DMS153 treated with DMSO at 0.1 percent for 48 hours (cell line): ENCODE results near the gene CBY1.

Source experiments
- DNase-seq: peaks from one replicate; lab custom pipeline; 2025; ENCODE audit not compliant: unreplicated experiment; lab: John Stamatoyannopoulos, UW

The CBY1 gene

GRCh38 chr22:38720350-38720749 is 63.9 kb downstream of the CBY1 start:
- DNase-seq, result no peak

GRCh38 chr22:38721551-38721950 is 65.1 kb downstream of the CBY1 start:
- DNase-seq, result no peak
